Neural progenitor cell (in vitro differentiated cells): ENCODE measurements around the gene CRLF1. TPM values are rescaled to one million over a fixed set of nuclear protein-coding genes. Genes with fewer than 3 reads are reported as not detected.
A peak's percentile ranks its signal among the peaks of the same experiment; 100 is the strongest.

Experiments
- DNase-seq: peaks from one replicate; pipeline ENCODE4 v3.0.0-alpha.2; 2016; ENCODE audit warnings: low spot score
- H2AFZ ChIP-seq: fragments of 200-600 bp; sonication (generic); replicated peaks from 2 replicates; pipeline ENCODE4 v1.6.1; 2016; ENCODE audit warnings: antibody characterized with exemption
- H3F3A ChIP-seq: fragments of 200-600 bp; sonication (generic); 2 replicates; pipeline ENCODE4 v1.6.1; 2016; ENCODE audit warnings: antibody characterized with exemption, low read depth
- H3K27ac ChIP-seq: fragments of 200-600 bp; sonication (generic); 2 replicates; pipeline ENCODE4 v1.5.1; 2016; ENCODE audit warnings: mild to moderate bottlenecking
- H3K27me3 ChIP-seq: fragments of 200-600 bp; sonication (generic); 2 replicates; pipeline ENCODE4 v1.6.1; 2016; ENCODE audit warnings: mild to moderate bottlenecking, moderate library complexity
- H3K36me3 ChIP-seq: fragments of 200-600 bp; sonication (generic); 2 replicates; pipeline ENCODE4 v1.5.1; 2016
- H3K4me1 ChIP-seq: fragments of 200-600 bp; sonication (generic); 2 replicates; pipeline ENCODE4 v1.6.1; 2016; ENCODE audit warnings: mixed run types
- H3K4me2 ChIP-seq: fragments of 200-600 bp; sonication (generic); 2 replicates; pipeline ENCODE4 v1.6.1; 2016
- H3K4me3 ChIP-seq: fragments of 200-600 bp; sonication (generic); 2 replicates; pipeline ENCODE4 v1.5.1; 2016
- H3K79me2 ChIP-seq: fragments of 200-600 bp; sonication (generic); 2 replicates; pipeline ENCODE4 v1.6.1; 2016; ENCODE audit warnings: low read depth
- H3K9ac ChIP-seq: fragments of 200-600 bp; sonication (generic); 2 replicates; pipeline ENCODE4 v1.6.1; 2016
- H3K9me3 ChIP-seq: fragments of 200-600 bp; sonication (generic); 2 replicates; pipeline ENCODE4 v1.5.1; 2016; ENCODE audit warnings: low read depth
- H4K20me1 ChIP-seq: fragments of 200-600 bp; sonication (generic); 2 replicates; pipeline ENCODE4 v1.6.1; 2016; ENCODE audit warnings: low read depth
- H3K27ac Mint-ChIP-seq: 3 replicates; pipeline ENCODE4 v1.8.0; 2021; ENCODE audit warnings: mixed read lengths
- H3K27me3 Mint-ChIP-seq: 2 replicates; pipeline ENCODE4 v1.8.0; 2022; ENCODE audit warnings: low read depth, mild to moderate bottlenecking, inconsistent platforms, moderate library complexity, mixed read lengths; ENCODE audit not compliant: insufficient read depth
- H3K36me3 Mint-ChIP-seq: 3 replicates; pipeline ENCODE4 v1.8.0; 2021; ENCODE audit warnings: mixed read lengths
- H3K4me1 Mint-ChIP-seq: 3 replicates; pipeline ENCODE4 v1.8.0; 2021; ENCODE audit warnings: mixed read lengths
- H3K4me3 Mint-ChIP-seq: 3 replicates; pipeline ENCODE4 v1.8.0; 2021; ENCODE audit warnings: mild to moderate bottlenecking, moderate library complexity, mixed read lengths
- H3K9me3 Mint-ChIP-seq: 3 replicates; pipeline ENCODE4 v1.8.0; 2020; ENCODE audit warnings: mixed read lengths
- CTCF ChIP-seq: fragments of 200-600 bp; sonication (generic); IDR thresholded peaks from 2 replicates; pipeline ENCODE4 v1.5.1; 2017; ENCODE audit warnings: antibody characterized with exemption, mild to moderate bottlenecking
- EZH2 ChIP-seq: fragments of 200-600 bp; sonication (generic); IDR thresholded peaks from 2 replicates; pipeline ENCODE4 v1.6.1; 2017; ENCODE audit warnings: antibody characterized with exemption, mild to moderate bottlenecking, moderate library complexity
- EZH2phosphoT487 ChIP-seq: fragments of 200-600 bp; sonication (generic); IDR thresholded peaks from 2 replicates; pipeline ENCODE4 v1.6.1; 2017; ENCODE audit warnings: antibody characterized with exemption
- total RNA-seq: library from RNA; depleted of rRNA; stranded (reverse); fragments of >200 nt; gene quantifications from 2 replicates; pipeline ENCODE4 v1.2.3, GENCODE V29; 2015; ENCODE audit warnings: low replicate concordance

The CRLF1 gene
- total RNA-seq, 1 donor from 2014 or later = not detected

DNA sequence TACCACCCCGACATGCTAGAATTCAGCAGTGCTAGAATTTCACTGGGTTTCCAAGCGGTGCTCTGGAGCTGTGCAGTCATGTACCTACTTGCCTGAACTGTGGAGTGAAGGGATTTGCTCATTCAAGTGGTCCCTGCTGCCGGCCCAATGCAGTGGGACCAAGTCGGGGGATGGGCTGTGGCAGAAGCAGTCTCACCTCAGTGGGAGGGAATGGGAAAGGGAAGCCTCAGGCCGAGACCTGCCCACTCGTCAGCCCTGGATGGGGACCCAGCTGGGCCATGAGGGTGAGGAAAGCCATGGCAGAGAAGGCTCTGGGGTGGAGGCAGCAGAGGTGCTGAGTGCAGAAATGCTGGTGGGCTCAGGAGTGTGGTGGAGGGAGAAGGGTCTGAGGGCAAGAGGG, 45.1 kb upstream of the CRLF1 start:
- H3K4me3 ChIP-seq = no peak overlapping the region
- DNase-seq = no peak
- no peaks in the 10 kb centered on the region for H3K36me3 ChIP-seq
- no peak overlapping the region for H3K9ac ChIP-seq
- Mint-ChIP-seq H3K27ac (peak overlapping the region; percentile 33), H3K4me1 (peaks cover 60% of the 10 kb centered on the region), H3K4me3 (peak overlapping the region; percentile 50), H3K9me3 (no peaks in the 10 kb centered on the region), H3K36me3 (peaks cover 5% of the 10 kb centered on the region), H3K27me3 (peaks cover 12% of the 10 kb centered on the region)
- no peaks in the 10 kb centered on the region for H3K27me3 ChIP-seq
- TF ChIP-seq EZH2 = no peak
- TF ChIP-seq CTCF = no peak
- no peak for TF ChIP-seq EZH2phosphoT487
- H3F3A ChIP-seq = no peaks in the 10 kb centered on the region
- H2AFZ ChIP-seq = no peak overlapping the region
- no peak overlapping the region for H3K27ac ChIP-seq
- peaks cover 73% of the 10 kb centered on the region for H4K20me1 ChIP-seq
- H3K79me2 ChIP-seq = no peaks in the 10 kb centered on the region
- H3K4me1 ChIP-seq = peaks cover 9% of the 10 kb centered on the region
- H3K4me2 ChIP-seq = no peak overlapping the region
- no peaks in the 10 kb centered on the region for H3K9me3 ChIP-seq

DNA sequence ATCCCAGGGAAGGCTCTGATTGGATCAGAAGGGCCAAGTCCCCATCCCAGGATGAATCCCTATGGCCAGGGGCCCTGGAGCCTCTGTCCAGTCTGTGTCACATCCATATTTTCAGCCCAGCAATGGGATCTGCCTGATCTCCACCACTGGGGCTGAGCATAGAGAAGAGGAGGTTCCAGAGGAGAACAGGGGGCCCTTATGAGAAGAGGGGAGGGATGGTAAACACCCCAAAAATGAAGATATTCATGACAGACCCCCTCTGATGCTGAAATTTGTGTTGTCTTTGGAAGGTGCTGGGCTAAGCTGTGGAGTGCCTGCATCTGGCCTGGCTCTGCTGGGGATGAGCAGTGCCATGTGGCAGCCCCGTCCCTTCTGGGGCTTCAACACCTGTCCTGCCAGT, 44.7 kb upstream of the CRLF1 start:
- Mint-ChIP-seq H3K27me3 (peaks cover 12% of the 10 kb centered on the region), H3K27ac (peak overlapping the region; percentile 33), H3K4me3 (peak overlapping the region; percentile 50), H3K36me3 (peaks cover 5% of the 10 kb centered on the region), H3K9me3 (no peaks in the 10 kb centered on the region), H3K4me1 (peaks cover 61% of the 10 kb centered on the region)
- H3K4me3 ChIP-seq = no peak overlapping the region
- no peak overlapping the region for H3K9ac ChIP-seq
- no peak for DNase-seq
- H3K4me1 ChIP-seq = peaks cover 9% of the 10 kb centered on the region
- H2AFZ ChIP-seq = no peak overlapping the region
- H3K36me3 ChIP-seq = no peaks in the 10 kb centered on the region
- H3K79me2 ChIP-seq = no peaks in the 10 kb centered on the region
- H3K9me3 ChIP-seq = no peaks in the 10 kb centered on the region
- no peaks in the 10 kb centered on the region for H3F3A ChIP-seq
- no peaks in the 10 kb centered on the region for H3K27me3 ChIP-seq
- no peak overlapping the region for H3K4me2 ChIP-seq
- H4K20me1 ChIP-seq = peaks cover 74% of the 10 kb centered on the region
- TF ChIP-seq CTCF = no peak
- no peak for TF ChIP-seq EZH2
- TF ChIP-seq EZH2phosphoT487 = no peak
- H3K27ac ChIP-seq = no peak overlapping the region

DNA sequence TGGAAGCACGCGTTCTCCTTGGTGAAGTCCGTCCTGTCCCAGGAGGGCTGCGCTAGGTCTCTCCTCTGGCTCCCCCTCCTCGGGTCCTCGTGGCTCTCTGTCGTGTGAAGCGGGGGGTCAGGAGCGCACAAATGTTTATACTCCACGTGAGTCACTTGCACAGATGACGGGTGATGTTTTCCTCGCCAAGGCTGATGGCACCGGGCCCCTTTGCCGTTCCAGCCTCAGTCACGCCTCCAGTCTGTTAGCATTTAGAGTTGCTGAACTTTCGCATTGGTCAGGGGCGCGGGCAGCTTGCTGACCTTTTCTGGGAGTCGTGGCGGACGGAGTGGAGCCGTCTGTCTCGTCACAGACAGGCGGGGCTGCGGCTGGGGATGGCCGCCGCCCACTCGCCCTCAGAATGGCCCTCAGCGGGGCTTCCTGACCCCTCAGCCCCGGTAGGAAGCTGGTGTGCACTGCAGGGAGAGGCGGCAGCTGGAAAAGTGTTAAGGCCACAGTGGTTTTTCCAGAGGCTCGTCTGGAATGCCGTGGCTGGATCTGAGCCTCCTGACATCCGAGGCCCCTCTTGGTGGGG, 44.0 kb upstream of the CRLF1 start:
- H3K27ac Mint-ChIP-seq = peak overlapping the region; percentile 60
- TF ChIP-seq EZH2 (no peak), EZH2phosphoT487 (no peak), CTCF (no peak)
- Histone ChIP-seq H2AFZ (no peak overlapping the region), H3K36me3 (no peaks in the 10 kb centered on the region), H3K4me2 (no peak overlapping the region), H3K4me1 (peaks cover 9% of the 10 kb centered on the region), H3K9ac (no peak overlapping the region), H3K4me3 (no peak overlapping the region), H4K20me1 (peaks cover 67% of the 10 kb centered on the region), H3F3A (no peaks in the 10 kb centered on the region), H3K9me3 (no peaks in the 10 kb centered on the region), H3K79me2 (no peaks in the 10 kb centered on the region), H3K27ac (no peak overlapping the region), H3K27me3 (no peaks in the 10 kb centered on the region)
- peak; percentile 37 for DNase-seq
- no peaks in the 10 kb centered on the region for H3K9me3 Mint-ChIP-seq
- H3K27me3 Mint-ChIP-seq = peaks cover 12% of the 10 kb centered on the region
- H3K36me3 Mint-ChIP-seq = peaks cover 5% of the 10 kb centered on the region
- peak overlapping the region; percentile 65 for H3K4me3 Mint-ChIP-seq
- H3K4me1 Mint-ChIP-seq = peaks cover 59% of the 10 kb centered on the region
